Liver (tissue), 9 donors: Measurements from ENCODE around the gene SNAI3. TPM values are rescaled to one million over a fixed set of nuclear protein-coding genes. Genes with fewer than 3 reads are reported as not detected.

Source experiments
- DNase-seq: peaks from one replicate; pipeline ENCODE4 v3.0.0-alpha.2; 2017; ENCODE audit warnings: low spot score
- H3K27ac ChIP-seq, 2 donors: one replicate each; pipeline ENCODE4 v1.7.0; 2013; ENCODE audit warnings: inconsistent platforms in 2 of 2, low read length in 2 of 2, control low read depth in 1 of 2, low read depth in 1 of 2, mild to moderate bottlenecking in 1 of 2
- H3K27me3 ChIP-seq, 4 donors: one replicate each; pipeline versions ENCODE4 v1.6.1 to v1.7.0; 2013; ENCODE audit warnings: low read length in 3 of 4, inconsistent platforms in 1 of 4, mild to moderate bottlenecking in 1 of 4, moderate library complexity in 1 of 4; ENCODE audit not compliant: control insufficient read depth in 4 of 4, insufficient read depth in 4 of 4
- H3K36me3 ChIP-seq, 4 donors: one replicate each; pipeline versions ENCODE4 v1.6.1 to v1.7.0; 2013; ENCODE audit warnings: low read length in 3 of 4, mild to moderate bottlenecking in 3 of 4, low read depth in 1 of 4, moderate library complexity in 1 of 4; ENCODE audit not compliant: control insufficient read depth in 4 of 4, insufficient read depth in 3 of 4
- H3K4me1 ChIP-seq, 4 donors: one replicate each; pipeline versions ENCODE4 v1.6.1 to v1.7.0; 2013; ENCODE audit warnings: low read length in 3 of 4, mild to moderate bottlenecking in 3 of 4, moderate library complexity in 1 of 4; ENCODE audit not compliant: control insufficient read depth in 4 of 4, insufficient read depth in 4 of 4
- H3K4me3 ChIP-seq, 3 donors: one replicate each; pipeline versions ENCODE4 v1.6.1 to v1.7.0; 2013; ENCODE audit warnings: low read length in 3 of 3, control low read depth in 1 of 3, low read depth in 1 of 3, mild to moderate bottlenecking in 1 of 3
- H3K9ac ChIP-seq, 2 donors: one replicate each; pipeline ENCODE4 v1.7.0; 2013; ENCODE audit warnings: low read length in 2 of 2, mild to moderate bottlenecking in 2 of 2, moderate library complexity in 2 of 2, control low read depth in 1 of 2, low read depth in 1 of 2
- H3K9me3 ChIP-seq, 4 donors: one replicate each; pipeline versions ENCODE4 v1.6.1 to v1.7.0; 2013; ENCODE audit warnings: low read length in 3 of 4; ENCODE audit not compliant: control insufficient read depth in 4 of 4
- CTCF ChIP-seq: fragments of 150-350 bp; IDR thresholded peaks from 2 replicates; pipeline ENCODE4 v1.5.1; 2017; ENCODE audit warnings: improper control_type of control experiment, low read depth, low read length; ENCODE audit not compliant: missing input control
- EGR1 ChIP-seq, 2 donors: IDR thresholded peaks; 2 replicates each; pipeline ENCODE4 v1.6.1; 2016 to 2018; ENCODE audit warnings: antibody characterized with exemption in 2 of 2, low read depth in 2 of 2
- HNF4G ChIP-seq: IDR thresholded peaks from 2 replicates; pipeline ENCODE4 v1.6.1; 2016; ENCODE audit warnings: antibody characterized with exemption
- JUND ChIP-seq, 2 donors: IDR thresholded peaks; 2 replicates each; pipeline ENCODE4 v1.6.1; 2016; ENCODE audit warnings: antibody characterized with exemption in 2 of 2
- MAX ChIP-seq: IDR thresholded peaks from 2 replicates; pipeline ENCODE4 v1.6.1; 2016; ENCODE audit warnings: antibody characterized with exemption
- RXRA ChIP-seq, 2 donors: IDR thresholded peaks; 2 replicates each; pipeline ENCODE4 v1.6.1; 2017 to 2018; ENCODE audit warnings: antibody characterized with exemption in 2 of 2, mild to moderate bottlenecking in 1 of 2
- TAF1 ChIP-seq: conservative IDR thresholded peaks from 2 replicates; pipeline ENCODE4 v1.6.1; 2016; ENCODE audit warnings: antibody characterized with exemption, mild to moderate bottlenecking
- WGBS: extraction: QIAGEN DNeasy Blood & Tissue Kit; methylation state at CpG from one replicate; pipeline ENCODE4 v1.1.7; 2013; 5-methylcytosine and 5-hydroxymethylcytosine counted together
- polyA plus RNA-seq, 2 donors: library from polyadenylated mRNA; stranded (reverse) in 1 of 2; unstranded in 1 of 2; fragments of 200-250 nt in 1 of 2; fragments of >200 nt in 1 of 2; fragmentation: Nextera tagmentation in 1 of 2; extraction: Ambion mirVana in 1 of 2; gene quantifications; one replicate each; pipeline versions ENCODE4 v1.2.1 to v1.2.3, GENCODE V29; 2013 to 2015
- total RNA-seq, 2 donors: library from RNA; depleted of rRNA; stranded (reverse); fragments of >200 nt; gene quantifications; one replicate each; pipeline ENCODE4 v1.2.3, GENCODE V29; 2014
- TF ChIP-seq, protein P1 (sequence below): IDR thresholded peaks from 2 replicates; pipeline ENCODE4 v1.6.1; 2016; ENCODE audit warnings: antibody characterized with exemption, mild to moderate bottlenecking
- donor health status: healthy.
- donor health status: healthy.
- donor health status: healthy.
- donor health status: healthy.
- donor health status: healthy.

The SNAI3 gene
- total and polyA plus RNA-seq, 4 donors: 0.05 to 0.48 (median 0.20) TPM

GRCh38 chr16:88691129-88691813, 5.0 kb upstream of the SNAI3 start:
- Histone ChIP-seq H3K4me1 (peaks cover 0 to 17% (median 7%) of the 10 kb centered on the region in 4 donors), H3K9me3 (no peaks in the 10 kb centered on the region), H3K9ac (no peak overlapping the region), H3K27me3 (no peaks in the 10 kb centered on the region), H3K36me3 (no peaks in the 10 kb centered on the region), H3K4me3 (no peak overlapping the region), H3K27ac (no peak overlapping the region)
- 91% methylated on average over 33 of the region's 33 CpGs for WGBS
- no peak for DNase-seq
- TF ChIP-seq EGR1 (IDR thresholded peaks at IDR 0.05; ENCODE audit: low read depth in 2 of 2) (no peak), HNF4G (no peak), MAX (no peak), CTCF (no peak), RXRA (IDR thresholded peaks at IDR 0.05) (no peak), TAF1 (no peak)
- TF ChIP-seq, protein P1, sequence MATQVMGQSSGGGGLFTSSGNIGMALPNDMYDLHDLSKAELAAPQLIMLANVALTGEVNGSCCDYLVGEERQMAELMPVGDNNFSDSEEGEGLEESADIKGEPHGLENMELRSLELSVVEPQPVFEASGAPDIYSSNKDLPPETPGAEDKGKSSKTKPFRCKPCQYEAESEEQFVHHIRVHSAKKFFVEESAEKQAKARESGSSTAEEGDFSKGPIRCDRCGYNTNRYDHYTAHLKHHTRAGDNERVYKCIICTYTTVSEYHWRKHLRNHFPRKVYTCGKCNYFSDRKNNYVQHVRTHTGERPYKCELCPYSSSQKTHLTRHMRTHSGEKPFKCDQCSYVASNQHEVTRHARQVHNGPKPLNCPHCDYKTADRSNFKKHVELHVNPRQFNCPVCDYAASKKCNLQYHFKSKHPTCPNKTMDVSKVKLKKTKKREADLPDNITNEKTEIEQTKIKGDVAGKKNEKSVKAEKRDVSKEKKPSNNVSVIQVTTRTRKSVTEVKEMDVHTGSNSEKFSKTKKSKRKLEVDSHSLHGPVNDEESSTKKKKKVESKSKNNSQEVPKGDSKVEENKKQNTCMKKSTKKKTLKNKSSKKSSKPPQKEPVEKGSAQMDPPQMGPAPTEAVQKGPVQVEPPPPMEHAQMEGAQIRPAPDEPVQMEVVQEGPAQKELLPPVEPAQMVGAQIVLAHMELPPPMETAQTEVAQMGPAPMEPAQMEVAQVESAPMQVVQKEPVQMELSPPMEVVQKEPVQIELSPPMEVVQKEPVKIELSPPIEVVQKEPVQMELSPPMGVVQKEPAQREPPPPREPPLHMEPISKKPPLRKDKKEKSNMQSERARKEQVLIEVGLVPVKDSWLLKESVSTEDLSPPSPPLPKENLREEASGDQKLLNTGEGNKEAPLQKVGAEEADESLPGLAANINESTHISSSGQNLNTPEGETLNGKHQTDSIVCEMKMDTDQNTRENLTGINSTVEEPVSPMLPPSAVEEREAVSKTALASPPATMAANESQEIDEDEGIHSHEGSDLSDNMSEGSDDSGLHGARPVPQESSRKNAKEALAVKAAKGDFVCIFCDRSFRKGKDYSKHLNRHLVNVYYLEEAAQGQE: no peak

- H3K27me3 ChIP-seq: no peaks in the 10 kb centered on the region
- peaks cover 4 to 24% (median 14%) of the 10 kb centered on the region in 4 donors for H3K4me1 ChIP-seq
- H3K9me3 ChIP-seq: no peaks in the 10 kb centered on the region
- no peak overlapping the region for H3K4me3 ChIP-seq
- 87% methylated on average over 21 of the region's 21 CpGs for WGBS
- no peak overlapping the region for H3K27ac ChIP-seq
- no peak for DNase-seq
- H3K9ac ChIP-seq: no peak overlapping the region
- no peaks in the 10 kb centered on the region for H3K36me3 ChIP-seq
- no peak for TF ChIP-seq JUND (IDR thresholded peaks at IDR 0.05)
Measured at GRCh38 chr16:88690341-88691128, 4.2 kb upstream of the SNAI3 start.
